Heart left ventricle (tissue), 16 donors: Measurements from ENCODE around the gene SHMT2. TPM values are rescaled to one million over a fixed set of nuclear protein-coding genes. Genes with fewer than 3 reads are reported as not detected.

Experiments
- ATAC-seq, 4 donors: fragments of 200-7000 bp; cut with Tn5 transposase; one replicate each; pipeline ENCODE4 v1.9.1; 2020 to 2022; ENCODE audit warnings: moderate library complexity in 4 of 4, mild to moderate bottlenecking in 3 of 4, moderate number of reproducible peaks in 1 of 4
- DNase-seq, 5 donors: peaks; one replicate each; pipeline ENCODE4 v3.0.0-alpha.2; 2020
- H3K27ac ChIP-seq, 12 donors: fragments of 200-600 bp; sonication (generic) in 4 of 12; one replicate each; pipeline versions ENCODE4 v1.5.0 to v1.8.0; 2016 to 2022; ENCODE audit warnings: mild to moderate bottlenecking in 2 of 12
- H3K27me3 ChIP-seq, 9 donors: fragments of 200-600 bp; sonication (generic) in 2 of 9; one replicate each; pipeline versions ENCODE4 v1.5.1 to v1.8.0; 2016 to 2022; ENCODE audit warnings: mild to moderate bottlenecking in 3 of 9
- H3K36me3 ChIP-seq, 9 donors: fragments of 200-600 bp; sonication (generic) in 2 of 9; one replicate each; pipeline versions ENCODE4 v1.5.0 to v1.8.0; 2018 to 2022; ENCODE audit warnings: mild to moderate bottlenecking in 2 of 9
- H3K4me1 ChIP-seq, 12 donors: fragments of 200-600 bp; sonication (generic) in 4 of 12; one replicate each; pipeline versions ENCODE4 v1.5.0 to v1.8.0; 2016 to 2022; ENCODE audit warnings: mild to moderate bottlenecking in 3 of 12
- H3K4me3 ChIP-seq, 12 donors: fragments of 200-600 bp; sonication (generic) in 4 of 12; one replicate each; pipeline versions ENCODE4 v1.5.0 to v1.8.0; 2017 to 2022; ENCODE audit warnings: mild to moderate bottlenecking in 9 of 12, moderate library complexity in 4 of 12
- H3K9me3 ChIP-seq, 12 donors: fragments of 200-600 bp; sonication (generic) in 4 of 12; one replicate each; pipeline versions ENCODE4 v1.5.0 to v1.8.0; 2016 to 2022; ENCODE audit warnings: mild to moderate bottlenecking in 1 of 12
- CTCF ChIP-seq, 12 donors: fragments of 200-600 bp; sonication (generic) in 4 of 12; IDR thresholded peaks; one replicate each; pipeline versions ENCODE4 v1.5.0 to v1.8.0; 2018 to 2022; ENCODE audit warnings: antibody characterized with exemption in 12 of 12, mild to moderate bottlenecking in 5 of 12
- POLR2A ChIP-seq, 2 donors: fragments of 450-650 bp; IDR thresholded peaks; one replicate each; pipeline ENCODE4 v1.6.1; 2017; ENCODE audit warnings: antibody characterized with exemption in 2 of 2, mild to moderate bottlenecking in 2 of 2, moderate library complexity in 2 of 2
- WGBS, 4 donors: extraction: QIAGEN DNeasy Blood & Tissue Kit in 2 of 4; methylation state at CpG; one replicate each; pipeline versions ENCODE4 v1.1.5 to v1.1.7; 2013 to 2018; 5-methylcytosine and 5-hydroxymethylcytosine counted together
- intact Hi-C, 10 donors: fragments of 100-400 bp; cut with DNase I; formaldehyde crosslinking; loops; one replicate each; pipeline versions ENCODE4 v1.11.1 to v1.14.2; 2022
- polyA plus RNA-seq, 2 donors: library from polyadenylated mRNA; stranded (reverse); fragments of 200-250 nt; gene quantifications; one replicate each; pipeline ENCODE4 v1.2.3, GENCODE V29; 2013
- total RNA-seq, 9 donors: library from RNA; depleted of rRNA in 2 of 9; stranded (reverse); fragments of >200 nt in 2 of 9; fragmentation: NEBNext Ultra II Directional in 3 of 9; extraction: Animal tissue kit (Norgen Biotek cat#: 25700) in 3 of 9; gene quantifications; one replicate each; pipeline versions ENCODE4 v1.1.0 to v1.2.4, GENCODE V29; 2016 to 2023
- donor health status: ischemic (EF 13 %, LVEDD 7.1; RV severe dilation, severe dysfunction).
- donor health status: healthy with polysubstance abuse.
- donor health status: DM: no; HTN: yes; CAD: no.
- donor health status: DM: no; HTN: no; CAD: no.
- donor health status: ischemic (EF 25% LVEDD 6.9; RV normal size, moderate dysfunction).
- donor health status: ischemic (EF 25% LVEDD 5.7; RV mildly dilated, moderate dysfunction).
- donor health status: healthy.
- donor health status: DM: yes; HTN: yes; CAD: no.
- donor health status: ischemic (EF 35%, LVEDD 5.7; RV mildly dilated, moderate dysfunction).
- donor health status: nonischemic (EF 11% LVEDD 7.7; RV severe dilation, severe dysfunction).
- donor health status: DM: yes; HTN: yes; CAD: no.
- donor health status: PGD.
- donor health status: ischemic (EF 29% LVEDD 5.4; RV normal size, mild dysfunction).
- donor health status: nonischemic (EF 23%, LVEDD 6.1; RV moderate dilation, normal function).

The SHMT2 gene
- total and polyA plus RNA-seq, 11 donors = 15.9 to 76.5 (median 35.5) TPM

GRCh38 chr12:57226588-57227314 lies 2.8 kb upstream of the SHMT2 start:
- Histone ChIP-seq H3K4me1 (peaks cover 0 to 57% (median 20%) of the 10 kb centered on the region in 12 donors), H3K9me3 (no peaks in the 10 kb centered on the region), H3K27ac (no peak overlapping the region), H3K27me3 (peaks cover 27 to 59% (median 53%) of the 10 kb centered on the region in 9 donors), H3K4me3 (peak overlapping the region in 6 of 12 donors; percentile 13 to 32 (median 23)), H3K36me3 (peaks cover 0 to 10% (median 3%) of the 10 kb centered on the region in 9 donors)
- WGBS, 4 donors = 9 to 32% (median 15%) methylated on average over 14 to 35 of the region's 35 CpGs
- no peak for ATAC-seq
- no peak for TF ChIP-seq POLR2A (IDR thresholded peaks at IDR 0.05)
- TF ChIP-seq CTCF (IDR thresholded peaks at IDR 0.05) = no peak
- intact Hi-C loops = no loop called here
- peak in 1 of 5 donors; percentile 51 for DNase-seq

DNA sequence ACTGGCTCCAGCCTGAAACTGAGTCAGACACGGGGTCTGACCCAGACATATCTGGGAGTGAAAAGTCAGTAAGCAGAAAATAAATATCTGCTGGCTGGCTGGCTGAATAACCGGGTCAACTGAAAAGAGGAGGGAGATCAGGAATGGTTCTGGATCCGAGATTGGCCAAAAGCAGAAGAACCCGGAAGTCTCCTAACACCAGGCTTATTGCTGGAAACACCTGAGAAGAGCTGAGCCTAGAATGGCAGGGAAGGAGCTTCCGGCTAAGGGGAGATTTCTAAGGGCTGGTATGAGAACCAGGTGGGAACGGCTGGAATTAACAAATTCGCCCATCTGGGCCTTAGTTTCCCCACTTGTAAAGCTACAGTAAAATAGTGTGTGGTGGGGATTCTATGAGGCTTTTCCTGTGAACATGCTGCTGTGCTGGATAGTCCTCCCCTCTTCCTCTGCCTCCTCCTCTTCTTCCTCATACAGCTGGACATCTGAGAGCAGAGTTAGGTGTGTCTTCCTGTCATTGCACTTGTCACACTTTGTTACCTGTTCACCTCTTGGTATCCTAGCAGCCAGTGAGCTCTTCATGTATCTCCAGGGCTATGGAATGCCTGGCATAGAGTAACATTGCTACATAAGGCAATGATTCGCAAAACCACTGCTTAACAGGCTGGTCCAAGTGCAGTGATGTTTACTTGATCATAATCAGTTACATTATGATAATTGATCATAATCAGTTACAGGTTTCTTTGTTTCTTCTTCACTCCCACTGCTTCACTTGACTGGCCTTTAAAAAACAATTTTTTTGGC lies 2.0 kb upstream of the SHMT2 start:
- DNase-seq (no peak), ATAC-seq (no peak)
- Histone ChIP-seq H3K27me3 (peaks cover 26 to 51% (median 47%) of the 10 kb centered on the region in 9 donors), H3K36me3 (peaks cover 0 to 18% (median 10%) of the 10 kb centered on the region in 9 donors), H3K4me1 (peaks cover 0 to 57% (median 20%) of the 10 kb centered on the region in 12 donors), H3K9me3 (no peaks in the 10 kb centered on the region), H3K27ac (no peak overlapping the region), H3K4me3 (peak overlapping the region in 4 of 12 donors; percentile 13 to 32 (median 22))
- intact Hi-C loops = no loop called here
- WGBS, 4 donors = 49 to 64% (median 53%) methylated on average over 7 to 8 of the region's 8 CpGs
- TF ChIP-seq CTCF (IDR thresholded peaks at IDR 0.05) (no peak), POLR2A (IDR thresholded peaks at IDR 0.05) (no peak)

GRCh38 chr12:57229046-57229633 lies 371 bp upstream of the SHMT2 start:
- ATAC-seq = no peak
- TF ChIP-seq POLR2A (IDR thresholded peaks at IDR 0.05) = no peak
- peak in 2 of 12 donors; percentile 26 to 28 for TF ChIP-seq CTCF (IDR thresholded peaks at IDR 0.05)
- 10 to 18% (median 12%) methylated on average over 9 of the region's 9 CpGs for WGBS, 4 donors
- H3K4me1 ChIP-seq = peaks cover 0 to 68% (median 21%) of the 10 kb centered on the region in 12 donors
- intact Hi-C loops = no loop called here
- peaks cover 15 to 35% (median 32%) of the 10 kb centered on the region in 9 donors for H3K27me3 ChIP-seq
- H3K4me3 ChIP-seq = peak overlapping the region in 11 of 12 donors; percentile 57 to 82 (median 66)
- no peak for DNase-seq
- H3K27ac ChIP-seq = peak overlapping the region in 10 of 12 donors; percentile 62 to 89 (median 76)
- H3K36me3 ChIP-seq = peaks cover 0 to 34% (median 25%) of the 10 kb centered on the region in 9 donors
- H3K9me3 ChIP-seq = no peaks in the 10 kb centered on the region
